DMS114 treated with DMSO at 0.1 percent for 48 hours (cell line): ENCODE data around the gene PAF1.
"Not testable (repeated sequence)": the region's sequence is repeated elsewhere in the genome, so short reads cannot be mapped to it uniquely, and the experiment has no call there.

Source experiments
- DNase-seq: peaks from one replicate; lab custom pipeline; 2025; ENCODE audit not compliant: unreplicated experiment; lab: John Stamatoyannopoulos, UW

Gene PAF1

DNA sequence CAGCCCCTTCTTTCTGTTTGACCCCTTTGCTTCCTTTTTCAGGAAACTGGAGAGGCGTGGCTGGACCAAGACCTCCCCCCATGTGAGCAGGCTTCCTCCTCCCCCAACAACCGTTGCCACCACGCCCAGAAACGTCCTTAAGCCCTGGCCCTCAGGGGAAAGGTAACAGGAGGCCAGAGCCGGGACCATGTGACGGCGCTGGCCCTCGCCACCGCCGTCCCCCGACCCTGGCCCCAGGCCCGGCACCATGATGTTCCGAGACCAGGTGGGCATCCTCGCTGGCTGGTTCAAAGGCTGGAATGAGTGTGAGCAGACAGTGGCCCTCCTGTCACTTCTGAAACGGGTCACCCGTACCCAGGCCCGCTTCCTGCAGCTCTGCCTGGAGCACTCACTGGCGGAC is 34.3 kb downstream of the PAF1 start:
- DNase-seq = no peak

DNA sequence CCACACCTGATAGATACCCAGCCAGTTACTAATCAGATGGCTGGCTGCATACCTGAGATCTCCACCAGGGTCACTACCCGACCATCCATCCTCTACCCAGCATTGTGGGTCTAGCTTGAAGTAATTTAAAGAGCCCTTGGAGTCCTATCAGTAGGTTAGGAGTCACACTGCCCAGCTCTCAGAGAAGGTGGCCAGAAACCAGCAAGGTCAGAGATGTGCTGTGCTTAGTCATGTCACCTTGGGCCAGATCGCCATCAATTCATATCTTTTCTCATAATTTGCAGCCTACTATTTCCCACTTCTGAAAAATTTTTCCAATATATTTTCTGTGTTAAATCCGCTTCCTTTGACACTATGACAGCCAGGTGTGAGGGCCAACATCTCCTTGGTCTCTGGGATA is 34.8 kb downstream of the PAF1 start:
- no peak for DNase-seq

DNA sequence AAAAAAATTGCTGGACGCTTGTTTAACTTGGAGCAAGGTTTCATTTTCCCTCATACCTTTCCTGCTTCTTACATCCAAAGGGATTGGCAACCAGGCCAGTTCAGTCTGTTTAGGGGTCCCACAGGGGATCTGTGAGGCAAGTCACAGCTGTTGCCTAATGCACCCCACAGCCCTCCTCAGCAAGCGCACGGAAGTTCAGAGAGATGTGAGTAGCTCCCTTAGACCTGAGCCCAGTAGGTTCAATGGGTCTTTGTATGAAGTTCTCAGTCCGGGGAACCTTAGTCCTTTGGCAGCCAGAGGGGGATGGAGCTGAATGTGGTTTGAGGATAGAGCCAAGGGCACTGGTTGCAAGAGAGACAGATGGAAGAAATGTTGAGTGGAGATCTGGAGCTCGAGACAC is 35.7 kb downstream of the PAF1 start:
- DNase-seq = no peak

DNA sequence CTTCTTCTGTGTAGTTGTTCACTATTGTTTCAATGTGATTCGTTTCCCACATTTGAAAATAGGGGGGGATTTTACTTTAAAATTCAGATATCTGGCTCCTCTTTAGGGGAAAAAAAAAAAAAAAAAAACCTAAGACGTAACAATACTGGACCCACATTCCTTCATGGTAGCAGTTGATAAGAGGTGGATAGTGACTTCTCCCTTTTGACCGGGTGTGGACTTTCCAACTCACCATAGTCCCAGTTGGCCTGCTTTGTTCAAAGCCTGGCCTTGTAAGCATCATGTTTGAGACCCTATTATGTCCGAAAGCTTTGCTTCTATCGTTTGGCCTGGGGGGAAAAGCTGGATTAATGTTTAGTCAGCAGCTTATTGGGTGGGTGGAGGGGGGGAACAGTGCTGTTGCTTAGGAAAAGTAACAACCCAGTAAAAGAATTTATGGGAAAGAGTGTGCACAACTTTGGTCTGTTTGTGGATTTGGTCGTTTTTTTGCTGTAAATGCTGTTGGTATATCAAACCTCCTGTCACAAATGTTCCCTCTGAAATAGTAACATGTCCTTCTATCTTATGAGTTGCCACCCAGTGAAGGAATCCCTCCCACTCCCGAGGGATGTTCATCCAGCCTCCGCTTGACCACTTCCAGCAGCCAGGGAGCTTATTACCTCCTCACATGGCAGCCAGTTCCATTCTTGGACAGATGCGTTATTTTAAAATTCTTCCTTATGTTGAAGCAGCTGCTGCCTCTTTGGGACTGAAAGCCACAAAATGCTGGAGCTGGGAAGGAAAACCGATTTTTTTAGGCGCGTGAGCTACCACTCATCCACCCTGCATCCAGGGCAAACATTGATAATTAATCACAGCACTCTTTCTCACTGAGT is 38.3 kb downstream of the PAF1 start:
- no peak for DNase-seq

DNA sequence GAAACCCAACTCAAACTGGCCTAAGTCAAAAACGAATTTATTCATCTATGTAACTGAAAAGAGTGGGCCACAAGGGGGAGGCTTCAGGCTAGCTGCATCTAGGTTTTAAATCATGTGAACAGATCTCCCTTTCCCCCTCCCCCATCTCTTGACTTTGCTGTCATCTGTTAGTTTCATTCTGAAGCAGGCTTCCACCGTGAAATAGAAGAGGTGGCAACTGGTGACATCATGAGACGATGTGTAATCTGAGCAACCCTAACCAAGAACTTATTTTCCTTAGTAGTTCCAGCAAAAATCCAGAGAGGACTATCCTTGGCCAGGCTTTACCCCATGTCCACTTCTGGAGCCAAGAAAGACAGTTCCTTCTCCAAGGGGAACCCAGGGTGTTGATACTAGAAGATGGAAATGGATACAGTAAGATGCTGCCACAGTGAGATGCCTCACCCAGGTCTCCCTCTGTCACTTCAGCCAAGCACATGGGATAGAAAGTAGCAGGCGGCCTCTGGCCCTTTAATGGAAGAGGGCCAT is 39.3 kb downstream of the PAF1 start:
- no peak for DNase-seq

DNA sequence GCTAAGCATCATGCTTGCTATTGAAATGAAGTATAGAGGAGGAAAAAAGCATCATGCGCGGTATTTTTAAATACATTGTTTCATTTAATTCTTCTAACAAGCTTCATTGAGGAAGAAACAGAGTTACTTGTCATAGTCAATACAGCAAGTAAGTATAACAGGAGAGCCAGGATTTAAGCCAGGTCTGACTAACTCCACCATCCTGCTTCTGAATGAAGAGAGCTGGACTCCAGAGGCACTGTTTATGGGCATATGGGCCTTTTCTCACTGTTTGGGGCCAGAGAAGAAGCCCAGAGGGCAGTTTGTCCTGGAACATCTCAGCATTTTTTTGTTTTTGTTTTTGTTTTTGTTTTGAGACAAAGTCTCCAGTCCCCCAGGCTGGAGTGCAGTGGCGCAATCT is 40.8 kb downstream of the PAF1 start:
- DNase-seq = no peak

DNA sequence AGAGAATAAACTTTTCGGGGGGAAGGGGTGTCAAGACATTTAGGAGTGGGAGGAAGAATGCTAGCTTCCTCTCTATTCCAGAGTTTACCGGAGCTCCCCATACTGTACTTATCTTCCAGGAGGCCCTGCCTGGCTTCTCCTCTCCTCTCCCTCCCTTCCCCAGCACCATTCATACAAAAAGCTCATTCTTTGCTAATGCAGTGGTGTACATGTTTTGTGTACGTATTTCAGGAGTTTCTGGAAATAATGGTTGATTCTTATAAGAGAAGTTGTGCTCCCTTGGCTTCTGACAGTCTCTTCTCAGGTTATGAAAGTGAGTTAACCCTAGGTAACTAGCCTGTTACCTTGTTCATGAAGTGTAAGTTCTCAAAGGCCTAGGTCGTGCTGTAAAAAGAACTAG is 41.6 kb downstream of the PAF1 start:
- DNase-seq = no peak

DNA sequence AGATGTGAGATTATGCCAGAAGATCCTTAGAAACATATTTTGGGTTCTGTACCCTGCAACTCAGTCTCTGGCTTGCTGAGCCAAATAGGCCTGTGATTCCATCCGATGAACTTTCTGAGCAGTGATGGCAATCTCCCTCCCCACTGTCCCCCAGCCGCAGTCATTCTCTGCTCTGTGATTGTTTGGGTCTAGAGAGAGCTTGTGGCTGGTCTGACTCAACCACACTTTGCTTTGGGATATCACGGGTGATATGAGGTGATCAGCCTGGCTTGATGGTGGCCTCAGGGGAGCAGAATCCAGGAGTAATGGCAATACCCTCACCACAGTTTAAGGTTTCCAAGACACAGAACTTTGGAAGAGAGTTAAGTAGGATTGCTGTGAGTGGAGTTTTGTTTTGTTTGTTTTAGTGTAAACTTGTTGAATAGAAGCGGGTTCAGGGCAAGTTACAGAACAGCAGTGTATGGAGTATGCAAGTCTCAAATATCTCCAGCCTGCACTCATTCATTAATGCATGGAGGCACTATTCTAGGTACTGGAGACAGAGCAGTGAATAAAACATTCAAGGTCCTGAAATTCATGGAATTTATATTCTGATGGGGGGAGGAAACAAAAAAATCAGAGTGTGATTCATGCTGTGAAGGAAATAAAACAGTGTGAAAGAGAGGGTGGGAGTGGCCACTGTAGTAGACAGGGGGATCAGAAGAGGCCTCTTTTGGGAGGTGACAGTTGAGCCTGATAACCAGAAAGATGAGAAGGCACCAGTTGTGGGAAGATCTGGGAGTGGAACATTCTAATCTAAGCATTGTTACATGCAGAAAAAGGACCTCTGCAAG is 43.4 kb downstream of the PAF1 start:
- DNase-seq = no peak

DNA sequence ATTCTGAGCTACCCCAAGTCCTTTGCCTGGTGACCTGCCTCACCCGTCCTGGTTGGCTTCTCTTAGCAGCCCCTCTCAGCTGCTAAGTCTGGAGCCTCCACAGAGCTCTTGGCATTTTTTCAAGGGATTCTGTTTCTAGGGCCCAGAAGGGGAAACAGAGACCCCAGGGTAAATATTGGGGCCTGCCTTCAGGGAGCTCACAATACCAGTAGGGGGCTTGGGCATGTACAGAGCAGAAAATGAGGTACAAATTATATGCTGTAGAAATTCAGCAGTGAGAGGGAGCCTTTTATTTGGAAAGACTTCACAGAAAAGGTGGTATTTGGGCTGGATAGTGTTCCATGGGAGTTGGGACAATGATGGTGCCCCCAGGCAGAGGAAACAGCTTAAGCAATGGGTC is 45.0 kb downstream of the PAF1 start:
- no peak for DNase-seq

DNA sequence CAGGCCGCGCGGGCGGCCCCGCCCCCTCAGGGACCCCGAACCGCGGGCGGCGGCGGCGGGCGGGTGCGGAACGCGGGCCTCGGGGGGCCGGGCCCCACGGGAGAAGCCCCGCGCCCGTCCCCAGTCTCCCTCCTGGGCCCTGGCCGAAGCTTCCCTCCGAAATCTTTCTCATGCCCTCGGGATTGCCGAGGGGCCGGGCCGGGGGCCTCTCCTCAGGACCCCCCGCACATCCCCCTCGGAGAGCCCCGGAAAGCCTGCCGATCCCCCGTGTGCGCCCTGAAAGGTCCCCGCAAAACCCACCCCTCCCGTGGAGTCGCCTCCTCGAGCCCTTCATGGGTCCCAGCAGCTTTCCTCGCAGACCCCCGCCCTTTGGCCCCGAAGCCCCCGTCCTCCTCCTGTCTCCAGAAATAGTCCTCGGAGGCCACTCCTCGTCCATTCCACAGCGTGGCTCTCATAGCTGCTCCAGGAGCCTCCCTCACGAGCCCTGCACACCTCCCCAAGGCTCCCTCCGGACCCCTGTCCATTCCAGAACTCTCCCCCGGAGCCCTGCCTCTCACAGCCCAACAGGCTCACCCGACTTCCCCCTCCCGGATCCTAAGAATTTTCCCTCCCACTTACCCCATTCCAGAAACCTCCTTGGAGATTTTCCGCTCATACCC is 48.1 kb downstream of the PAF1 start:
- DNase-seq = no peak

DNA sequence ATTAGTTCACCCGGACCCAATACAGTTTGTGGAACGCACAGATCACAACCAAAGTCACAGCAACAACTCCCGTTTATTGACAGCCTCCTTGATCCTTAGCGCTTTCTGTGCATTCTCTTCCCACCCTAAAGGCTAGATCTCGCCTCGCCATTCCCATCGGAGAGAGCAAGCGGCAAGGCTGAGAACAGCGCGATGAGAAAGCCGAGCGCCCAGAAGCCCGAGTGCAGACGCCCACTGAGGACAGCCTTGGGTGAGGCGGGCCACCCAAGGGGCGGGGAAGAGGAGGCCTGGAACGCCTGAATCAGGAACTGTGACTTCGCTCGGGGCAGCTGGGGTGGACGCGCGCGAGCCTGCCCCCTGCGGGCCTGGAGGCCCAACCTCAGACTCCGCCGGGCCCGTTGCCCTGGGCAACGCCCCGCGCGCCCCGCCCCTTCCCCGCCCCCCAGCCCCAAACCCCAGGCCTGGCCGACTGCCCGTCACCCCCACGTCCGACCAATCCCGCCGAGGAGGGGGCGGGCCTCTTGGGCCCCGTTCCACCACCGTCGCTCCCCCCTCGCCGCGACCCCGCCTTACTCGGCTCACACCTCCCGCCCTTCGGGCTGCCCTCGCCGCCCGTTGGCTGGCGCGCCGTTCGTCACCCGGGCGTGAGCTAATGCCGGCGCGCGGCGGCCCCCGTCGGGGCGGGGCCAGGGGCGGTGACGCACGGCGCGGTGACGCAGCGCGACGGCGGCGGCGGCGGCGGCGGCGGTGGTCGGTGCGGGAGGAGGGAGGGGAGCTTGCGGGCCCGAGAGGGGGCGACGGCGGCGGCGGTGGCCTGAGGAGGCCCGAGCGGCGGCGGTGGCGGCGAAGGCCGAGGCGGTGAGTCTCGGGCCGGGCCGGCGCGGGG is 48.9 kb downstream of the PAF1 start, which contains the start of gene SAMD4B:
TSS of gene SAMD4B (plus strand) at position 703 of the 886 bp plus-strand sequence. CDS start 14,473 bp downstream, outside the sequence.
- peak; percentile 98 for DNase-seq

DNA sequence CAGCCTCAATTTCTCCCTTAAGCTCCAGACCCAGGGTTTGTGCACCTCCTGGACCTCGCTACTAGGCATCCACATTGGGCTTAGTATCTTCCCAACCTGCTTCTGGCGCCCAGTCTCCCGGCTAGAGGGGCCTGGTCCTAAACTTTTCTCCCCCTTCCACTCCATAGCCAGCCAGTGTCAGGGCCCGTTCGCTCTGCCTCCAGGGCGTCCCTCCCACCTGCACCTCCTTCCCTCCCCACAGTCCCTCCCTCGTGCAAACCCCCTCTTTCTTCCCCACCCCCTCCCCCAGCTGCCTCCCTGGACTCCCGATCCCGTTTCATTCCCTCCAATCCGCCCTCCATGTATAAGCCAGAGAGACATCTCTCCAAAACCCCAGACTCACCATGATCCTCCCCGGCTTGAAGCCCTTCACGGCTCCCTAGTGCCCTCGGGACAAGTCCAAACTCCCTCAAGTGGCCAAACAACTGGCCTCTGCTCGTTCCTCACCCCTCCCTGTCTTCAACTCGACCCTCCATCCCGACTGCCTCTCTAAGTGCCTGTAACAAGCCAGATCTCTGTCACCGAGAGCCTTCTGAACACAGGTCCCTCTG is 49.7 kb downstream of the PAF1 start:
- no peak for DNase-seq

DNA sequence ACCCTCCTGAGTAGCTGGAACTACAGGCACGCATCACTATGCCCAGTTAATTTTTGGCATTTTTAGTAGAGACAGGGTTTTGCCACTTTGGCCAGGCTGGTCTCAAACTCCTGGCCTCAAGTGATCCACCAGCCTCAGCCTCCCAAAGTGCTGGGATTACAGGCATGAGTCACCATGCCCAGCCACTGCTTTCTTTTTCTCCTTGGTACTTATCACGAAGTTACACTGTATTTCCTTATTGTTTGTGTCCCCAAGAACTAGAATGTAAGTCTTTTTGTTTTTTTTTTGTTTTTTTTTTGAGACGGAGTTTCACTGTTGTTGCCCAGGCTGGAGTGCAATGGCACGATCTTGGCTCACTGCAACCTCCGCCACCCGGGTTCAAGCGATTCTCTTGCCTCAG is 50.8 kb downstream of the PAF1 start:
- not testable (repeated sequence) for DNase-seq

DNA sequence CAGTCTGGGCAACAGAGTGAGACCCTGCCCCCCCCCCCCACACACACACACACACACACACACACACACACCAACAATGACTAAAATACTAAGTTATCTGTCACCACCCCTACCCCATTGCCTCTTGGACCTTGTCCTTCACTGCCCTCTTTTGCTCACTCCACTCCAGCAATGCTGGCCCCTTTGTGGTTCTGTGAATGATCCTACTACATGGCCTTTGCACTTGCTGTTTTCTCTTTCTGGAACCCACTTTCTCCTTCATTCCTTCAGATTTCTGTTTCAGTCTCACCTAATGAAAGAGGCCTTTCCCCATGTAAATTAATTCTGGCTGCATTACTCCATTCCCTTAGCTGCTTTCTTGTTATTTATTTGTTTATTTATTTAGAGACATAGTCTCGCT is 51.2 kb downstream of the PAF1 start:
- no peak for DNase-seq

DNA sequence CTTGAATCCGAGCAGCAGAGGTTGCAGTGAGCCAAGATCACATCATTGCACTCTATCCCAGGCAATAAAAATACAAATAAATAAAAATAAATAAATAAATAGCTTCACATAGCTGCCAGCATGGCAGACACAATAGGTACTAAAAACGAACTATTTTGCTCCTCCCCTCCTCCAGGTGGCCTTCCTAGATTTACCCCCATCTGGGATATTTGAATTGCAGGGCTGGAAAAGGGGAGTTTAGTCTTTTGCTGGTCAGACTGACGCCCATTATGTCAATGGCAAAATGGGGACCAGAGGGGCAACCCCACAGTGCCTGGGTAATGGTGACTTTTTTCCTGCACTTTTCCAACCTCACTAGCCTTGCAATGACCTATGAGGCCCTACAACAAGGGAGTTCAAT is 54.4 kb downstream of the PAF1 start:
- DNase-seq = no peak
